Esophagus mucosa (tissue), 1 donor: ENCODE measurements around the gene MLLT3. TPM values are rescaled to one million over a fixed set of nuclear protein-coding genes. Genes with fewer than 3 reads are reported as not detected.

Experiments
- ATAC-seq: fragments of 200-7000 bp; cut with Tn5 transposase; one replicate; pipeline ENCODE4 v1.9.1; 2020
- total RNA-seq: library from RNA; stranded (reverse); gene quantifications from one replicate; pipeline ENCODE4 v1.2.4, GENCODE V29; 2023
- donor health status: DM: yes; HTN: yes; CAD: no.

MLLT3 gene
- total RNA-seq, 1 donor from 2014 or later = 7.9 TPM

DNA sequence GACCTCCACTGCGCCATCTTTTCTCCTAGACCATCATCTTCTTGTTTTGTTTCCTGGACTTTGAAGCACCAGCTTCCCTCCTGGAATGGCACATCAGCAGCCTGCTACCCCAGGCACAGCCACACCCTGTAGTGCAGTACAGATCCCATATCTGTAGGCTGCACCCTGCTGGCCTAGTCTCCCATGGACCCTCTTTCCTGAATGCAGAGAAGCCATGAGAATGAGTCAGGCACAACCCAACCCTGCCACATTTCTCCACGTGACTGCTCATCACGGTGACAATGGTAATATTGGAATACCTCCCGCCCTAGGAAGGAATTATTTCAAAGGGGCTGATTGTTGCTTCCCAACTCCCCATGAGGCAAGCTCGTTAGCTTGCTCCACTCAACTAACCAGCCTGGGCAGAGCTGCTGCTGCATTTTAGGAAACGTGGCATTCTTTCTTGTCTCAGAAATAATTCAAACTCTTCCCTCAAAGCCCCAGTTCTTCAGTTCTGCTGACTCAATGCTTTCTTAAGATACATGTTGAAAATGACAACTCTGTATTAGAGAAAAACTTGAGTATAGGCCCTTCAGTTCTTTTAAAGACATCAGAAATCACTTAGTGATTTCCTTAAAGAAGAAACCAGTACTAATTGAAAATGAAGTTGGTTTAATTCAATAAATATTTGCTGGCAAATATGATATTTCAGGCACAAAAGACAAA is 328.1 kb downstream of the MLLT3 start:
- no peak for ATAC-seq

DNA sequence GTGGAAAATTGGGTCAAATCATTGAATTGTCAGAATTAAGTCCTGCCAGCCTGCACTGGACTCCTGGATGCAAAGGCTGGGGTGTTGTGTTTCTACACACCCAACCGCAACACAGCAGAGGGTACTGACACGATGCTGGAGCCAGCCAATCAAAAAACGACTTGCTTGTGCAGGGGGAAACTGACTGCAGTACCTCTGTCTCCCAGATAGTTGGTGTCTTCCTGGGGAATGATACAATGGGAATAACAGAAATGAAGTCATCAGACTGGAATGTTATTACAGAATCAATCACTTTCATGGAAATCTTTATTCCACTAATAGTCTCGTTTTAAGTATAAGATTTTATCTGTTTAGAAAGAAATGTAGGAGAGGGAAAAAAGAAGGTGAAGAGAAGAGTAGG is 330.3 kb downstream of the MLLT3 start:
- ATAC-seq = no peak

Other genes starting within 250 kb of the MLLT3 start
- 17.1 TPM for gene FOCAD, start 61.8 kb upstream of the MLLT3 start, total RNA-seq